ENCODE results near the gene DACT2.
"Not testable (repeated sequence)": the region's sequence is repeated elsewhere in the genome, so short reads cannot be mapped to it uniquely, and the experiment has no call there.

DACT2 gene

GRCh38 chr6:168301648-168302398 lies 17.8 kb downstream of the DACT2 start:
- DNase-seq (ENCODE audit: low read depth) = no peak

DNA sequence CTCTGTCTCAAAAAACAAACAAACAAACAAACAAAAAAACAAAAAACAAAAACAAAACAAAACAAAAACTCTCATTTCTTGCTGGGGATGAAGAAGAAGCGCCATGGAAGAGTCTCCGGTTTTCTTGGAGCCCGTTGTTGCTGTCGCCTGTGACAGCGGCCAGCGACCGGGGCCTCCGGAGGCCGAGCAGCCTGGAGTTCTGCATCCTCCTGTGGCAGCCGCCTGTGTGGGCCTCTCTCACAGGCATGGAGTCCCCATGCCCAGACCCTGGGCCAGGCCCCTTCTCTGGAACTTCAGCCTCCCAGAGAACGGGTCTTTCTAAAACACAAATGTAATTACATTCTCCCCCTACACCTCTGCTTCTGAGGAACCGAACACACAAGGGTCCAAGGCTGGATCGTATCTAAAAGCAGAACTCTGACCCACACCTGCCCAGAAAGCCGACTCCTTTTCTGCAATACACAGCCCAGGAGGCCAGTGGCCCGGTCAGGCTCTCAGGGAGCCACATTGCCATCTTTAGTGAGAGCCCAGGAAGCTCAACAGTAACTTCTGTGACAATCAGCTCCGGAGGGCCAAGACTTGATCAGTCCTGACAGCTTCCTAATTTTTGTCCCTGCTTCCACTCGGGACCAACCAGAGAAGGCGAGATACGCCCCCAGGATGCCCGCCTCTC lies 18.5 kb downstream of the DACT2 start:
- DNase-seq (ENCODE audit: low read depth) = no peak

GRCh38 chr6:168299541-168300511 lies 19.8 kb downstream of the DACT2 start:
- DNase-seq (ENCODE audit: low read depth) = no peak

DNA sequence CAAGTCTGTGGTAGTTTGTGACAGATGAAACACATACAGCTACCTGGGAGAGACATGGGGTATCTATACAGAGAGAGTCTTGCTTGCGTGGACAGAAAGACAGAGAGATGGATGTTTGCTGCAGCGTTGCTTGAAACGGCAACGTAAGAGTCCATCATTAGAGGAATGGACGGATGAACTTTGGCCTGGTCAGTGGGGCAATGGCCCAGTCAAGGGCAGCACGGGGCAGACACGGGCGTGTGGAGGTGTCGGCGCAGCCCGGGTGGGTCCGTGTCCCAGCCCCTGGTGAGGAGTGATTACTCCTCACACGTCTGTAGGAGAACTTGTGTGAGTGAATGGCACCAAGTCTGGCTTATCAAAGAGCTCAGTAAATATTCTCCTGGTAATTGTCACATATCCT lies 21.9 kb downstream of the DACT2 start:
- no peak for DNase-seq (ENCODE audit: low read depth)

DNA sequence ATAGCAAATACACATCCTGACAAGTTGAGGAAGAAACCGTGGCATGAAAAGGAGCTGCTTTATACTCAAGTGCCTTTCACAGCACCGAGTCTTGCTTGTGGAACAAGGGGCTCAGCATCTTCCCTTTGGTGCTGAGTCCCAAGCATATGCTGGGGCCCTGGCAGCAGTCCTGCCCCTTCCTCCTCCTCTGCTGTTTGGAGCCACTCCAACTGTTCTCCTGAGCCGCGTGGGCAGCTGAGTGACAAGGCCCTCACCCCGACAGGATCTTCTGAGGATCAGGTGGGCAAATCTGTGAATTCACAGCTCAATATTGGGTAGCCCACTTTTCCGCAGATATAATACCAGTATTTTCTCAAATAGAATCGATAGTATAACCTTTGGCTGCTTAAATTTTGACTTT lies 24.7 kb downstream of the DACT2 start:
- no peak for DNase-seq (ENCODE audit: low read depth)

- DNase-seq (ENCODE audit: low read depth) = no peak
Observed at GRCh38 chr6:168293636-168294530, 25.7 kb downstream of the DACT2 start.

DNA sequence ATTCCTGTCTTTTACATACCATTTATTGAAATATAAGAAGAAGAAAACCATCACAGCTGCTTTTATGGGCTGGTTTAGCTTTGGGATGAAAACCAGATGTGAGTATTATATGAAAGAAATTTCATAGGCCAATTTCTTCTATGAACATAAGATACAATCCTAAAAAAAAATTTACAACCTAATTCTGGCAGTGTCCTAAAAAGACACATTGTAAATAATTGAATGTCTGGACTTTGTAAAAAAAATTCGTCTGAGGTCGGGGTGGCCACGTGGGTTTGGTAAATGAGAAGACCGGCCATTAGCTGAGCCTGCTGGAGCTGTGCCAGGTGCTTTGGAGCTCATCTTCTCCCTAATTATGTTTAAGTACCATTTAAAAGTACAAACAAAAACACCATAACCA lies 26.8 kb downstream of the DACT2 start:
- no peak for DNase-seq (ENCODE audit: low read depth)

DNA sequence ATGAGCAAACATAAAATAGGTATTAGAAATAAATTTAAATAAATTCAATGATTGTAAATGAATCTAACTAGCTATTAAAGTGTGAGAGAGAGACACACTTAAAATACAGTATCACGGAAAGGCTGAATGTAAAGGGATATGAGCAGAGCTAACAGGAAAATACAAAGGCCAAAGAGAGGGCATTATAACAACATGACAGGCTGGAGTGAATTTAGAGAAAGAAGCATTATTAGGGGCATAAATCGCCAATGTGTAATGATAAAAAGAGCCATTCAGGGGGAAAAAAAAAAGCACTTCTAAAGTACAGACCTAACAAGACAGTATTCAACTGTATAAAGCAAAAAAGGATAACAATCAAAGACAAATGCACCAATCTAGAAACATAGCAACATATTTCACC lies 28.1 kb downstream of the DACT2 start:
- no peak for DNase-seq (ENCODE audit: low read depth)

GRCh38 chr6:168290095-168290494 lies 29.5 kb downstream of the DACT2 start:
- no peak for DNase-seq (ENCODE audit: low read depth)

- no peak for DNase-seq (ENCODE audit: low read depth)
Observed at GRCh38 chr6:168289571-168289962, 30.0 kb downstream of the DACT2 start.

GRCh38 chr6:168288781-168289570 lies 30.6 kb downstream of the DACT2 start:
- DNase-seq (ENCODE audit: low read depth) = no peak

GRCh38 chr6:168287460-168287859 lies 32.1 kb downstream of the DACT2 start:
- DNase-seq (ENCODE audit: low read depth) = not testable (repeated sequence)

- DNase-seq (ENCODE audit: low read depth) = not testable (repeated sequence)
Observed at GRCh38 chr6:168286771-168287446, 32.7 kb downstream of the DACT2 start.

GRCh38 chr6:168286116-168286515 lies 33.5 kb downstream of the DACT2 start:
- no peak for DNase-seq (ENCODE audit: low read depth)

DNA sequence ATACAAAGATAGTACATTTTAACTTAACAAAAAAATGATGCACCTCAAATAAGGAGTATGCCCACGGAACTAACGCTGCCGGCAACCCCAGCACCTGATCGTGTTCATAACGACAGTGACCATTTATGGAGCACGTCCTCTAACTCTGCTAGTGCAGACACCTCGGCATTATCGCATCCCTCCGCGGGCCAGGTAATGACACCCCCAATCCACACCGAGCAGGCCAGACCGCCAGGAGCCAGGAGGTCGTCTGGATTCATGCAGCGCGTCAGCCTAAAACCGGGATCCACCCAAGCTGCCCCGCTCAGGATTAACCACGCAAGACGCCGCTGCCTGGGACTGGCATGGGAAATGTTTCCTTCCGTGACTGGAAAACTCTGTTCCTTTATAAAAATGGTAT lies 34.1 kb downstream of the DACT2 start:
- no peak for DNase-seq (ENCODE audit: low read depth)

GRCh38 chr6:168284187-168284586 lies 35.4 kb downstream of the DACT2 start:
- no peak for DNase-seq (ENCODE audit: low read depth)

- no peak for DNase-seq (ENCODE audit: low read depth)
Observed at GRCh38 chr6:168283686-168284025, 35.9 kb downstream of the DACT2 start.

DNA sequence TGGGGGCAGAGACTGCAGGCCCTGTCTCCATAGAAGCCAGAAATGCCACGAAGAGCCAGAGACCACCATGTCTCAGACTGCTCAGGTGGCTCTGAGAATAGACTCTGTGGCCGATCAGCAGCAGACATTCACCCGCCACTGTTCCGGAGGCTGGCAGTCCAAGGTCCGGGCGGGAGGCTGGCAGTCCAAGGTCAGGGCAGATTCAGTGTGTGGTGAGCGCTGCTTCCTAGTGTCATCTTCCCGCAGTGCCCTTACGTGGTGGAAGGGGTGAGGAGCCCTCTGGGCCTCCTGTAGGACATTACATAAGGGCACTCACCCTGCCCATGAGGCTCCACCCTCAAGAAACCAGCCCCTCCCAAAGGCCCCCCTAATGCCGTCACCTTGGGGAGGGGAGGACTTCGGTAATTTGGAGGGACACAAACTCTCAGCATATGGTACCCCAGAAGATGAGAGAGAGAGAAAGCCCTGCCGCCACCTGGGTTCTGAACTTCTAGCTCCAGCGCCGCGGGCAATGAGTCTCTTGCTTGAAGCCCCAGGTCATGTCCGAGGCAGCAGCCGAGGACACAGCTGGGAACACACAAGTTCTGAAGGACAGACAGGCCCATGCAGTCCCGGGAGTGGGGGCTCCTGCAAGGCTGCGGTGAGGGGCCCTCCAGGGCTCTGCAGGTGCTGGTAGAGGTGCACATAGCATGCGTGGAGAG lies 36.4 kb downstream of the DACT2 start:
- no peak for DNase-seq (ENCODE audit: low read depth)

DNA sequence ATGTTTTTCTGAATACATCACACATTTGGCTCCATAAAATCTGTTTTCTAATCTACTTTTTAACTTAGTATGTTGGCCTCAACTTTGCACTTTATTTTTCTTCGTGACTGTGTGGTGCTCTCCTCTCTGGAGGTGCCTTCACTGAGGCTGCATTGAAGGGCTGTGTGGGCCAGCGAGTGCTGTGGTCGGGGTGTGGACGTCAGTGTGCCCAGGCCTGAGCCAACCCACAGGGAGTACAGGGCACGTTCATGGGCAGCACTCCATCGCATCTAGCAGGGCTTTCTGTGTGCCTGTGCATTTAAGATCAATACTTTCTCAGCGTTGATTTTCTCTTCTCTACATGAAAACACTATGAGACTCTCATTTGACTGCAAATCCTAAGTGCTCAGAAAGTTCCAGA lies 37.8 kb downstream of the DACT2 start:
- DNase-seq (ENCODE audit: low read depth) = no peak

DNA sequence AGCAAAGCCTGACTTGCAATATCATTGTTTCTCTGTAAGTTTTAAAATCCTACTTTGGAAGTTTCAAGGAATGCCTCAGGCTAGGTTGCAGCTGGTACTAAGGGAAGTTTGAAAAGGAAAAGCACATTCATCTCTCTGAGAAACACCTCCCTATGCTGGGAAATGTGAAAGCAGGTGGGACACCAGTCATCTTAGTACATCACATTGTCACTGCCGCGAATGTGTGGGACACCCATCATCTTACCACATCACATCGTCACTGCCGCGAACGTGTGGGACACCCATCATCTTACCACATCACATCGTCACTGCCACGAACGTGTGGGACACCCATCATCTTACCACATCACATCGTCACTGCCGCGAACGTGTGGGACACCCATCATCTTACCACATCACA lies 38.3 kb downstream of the DACT2 start:
- not testable (repeated sequence) for DNase-seq (ENCODE audit: low read depth)

Data from fibroblast of the conjunctiva (primary cell).